Muscle of arm (tissue), 12 donors: ENCODE measurements around the gene TTC7B. TPM values are rescaled to one million over a fixed set of nuclear protein-coding genes. Genes with fewer than 3 reads are reported as not detected.

Experiments used
- DNase-seq: peaks from one replicate; pipeline ENCODE4 v3.0.0-alpha.2; 2013
- polyA plus RNA-seq, 12 donors: library from polyadenylated mRNA; unstranded; fragments of 120-200 nt; gene quantifications; one replicate each; pipeline ENCODE4 v1.2.1, GENCODE V29; 2013; ENCODE audit not compliant: insufficient read length in 12 of 12

TTC7B gene
- polyA plus RNA-seq, 12 donors: 34.0 to 48.5 (median 41.5) TPM; not detected in 1

DNA sequence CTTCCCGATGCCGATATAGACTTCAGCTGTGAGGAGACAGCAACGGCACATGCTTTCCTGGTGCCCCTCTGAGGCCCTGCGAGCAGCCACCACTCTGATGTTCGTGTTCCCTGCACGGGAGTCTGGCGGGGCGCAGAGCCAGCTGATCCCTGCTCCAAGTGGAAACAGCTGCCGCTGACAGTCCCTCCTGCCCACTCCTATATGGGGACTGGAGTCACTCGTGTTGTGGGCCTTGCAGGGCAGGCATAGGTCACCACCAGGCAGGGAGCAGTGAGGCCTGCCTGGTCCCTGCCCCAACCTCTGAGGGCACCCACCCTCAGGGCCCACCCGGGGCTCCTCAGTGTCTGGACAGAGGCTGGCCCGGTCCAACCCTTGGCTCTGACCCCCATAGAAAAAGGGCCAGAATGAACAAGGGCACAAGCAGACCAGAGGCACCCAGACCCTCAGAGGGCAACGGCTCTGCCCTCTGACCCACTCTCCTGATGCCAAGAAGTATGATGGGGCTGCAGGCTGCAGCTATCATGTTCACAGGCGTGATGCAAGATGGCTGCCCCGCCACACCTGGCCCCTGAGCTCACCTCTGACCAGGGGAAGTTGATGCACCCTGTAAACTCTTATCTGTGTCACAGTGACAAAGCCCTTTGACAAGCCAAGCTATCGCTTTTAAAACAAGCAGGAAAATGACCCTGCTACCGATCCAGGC is 237.8 kb downstream of the TTC7B start:
- no peak for DNase-seq

DNA sequence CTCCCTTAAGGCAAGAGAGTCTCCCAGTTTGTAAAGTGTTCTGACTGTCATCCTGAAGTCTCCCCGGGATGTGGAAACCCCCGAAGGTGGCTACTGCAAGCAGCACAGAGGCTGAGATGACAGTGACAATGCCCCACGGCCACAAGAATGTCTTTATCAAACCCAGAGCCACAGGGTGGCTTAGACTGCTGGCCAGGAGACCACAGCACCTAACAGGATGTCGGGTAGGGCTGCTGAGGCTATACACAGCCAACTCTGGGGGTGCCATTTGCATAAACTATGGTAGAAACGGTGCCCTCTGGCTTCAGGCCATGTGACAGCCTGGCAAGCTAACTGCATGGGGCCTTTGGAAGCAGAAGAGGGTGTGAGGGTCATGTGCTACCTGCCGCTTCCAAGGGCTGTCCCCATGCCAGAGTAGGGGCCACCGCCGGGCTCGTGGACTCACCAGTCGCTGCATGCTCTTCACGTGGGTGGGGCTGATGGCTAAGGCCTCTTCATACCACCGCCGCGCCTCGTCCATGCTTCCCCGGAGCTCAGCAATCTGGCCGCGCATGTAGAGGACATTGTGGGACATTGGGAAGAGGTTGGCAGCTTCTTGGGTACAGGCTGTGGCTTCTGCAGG is 238.5 kb downstream of the TTC7B start:
- no peak for DNase-seq

DNA sequence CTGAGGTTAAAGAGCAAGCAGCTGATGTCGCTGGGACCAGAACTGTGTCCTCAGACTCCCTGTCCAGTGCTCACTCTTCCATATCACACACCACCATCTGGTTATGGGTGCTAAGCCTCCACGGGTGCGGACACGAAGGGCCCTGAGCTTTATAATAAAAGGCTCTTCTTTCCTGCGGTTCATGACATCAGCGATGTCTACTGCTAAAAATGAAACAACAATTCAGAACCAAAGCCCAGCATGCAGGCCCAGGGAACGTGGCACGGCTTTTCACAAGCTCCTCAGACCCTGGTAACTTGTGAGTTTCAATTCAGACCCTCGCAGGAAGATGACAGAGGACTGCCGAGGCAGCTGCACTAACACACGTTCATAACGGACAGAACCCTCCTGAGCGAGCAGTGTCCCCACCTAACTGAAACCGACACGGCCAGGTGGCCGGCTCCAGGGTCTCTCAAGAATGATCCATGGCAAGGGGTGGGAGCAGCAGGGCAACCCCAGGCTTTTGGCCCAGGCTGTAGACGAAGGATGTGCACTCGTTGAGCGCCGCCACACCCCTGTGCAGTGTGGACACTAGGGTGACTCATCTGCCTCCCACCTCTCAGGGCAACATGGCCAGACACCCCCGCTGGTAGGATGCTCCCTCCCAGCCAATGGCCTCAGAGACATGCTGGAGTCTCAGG is 239.1 kb downstream of the TTC7B start:
- DNase-seq: no peak

GRCh38 chr14:90576581-90576980 is 239.6 kb downstream of the TTC7B start:
- no peak for DNase-seq

GRCh38 chr14:90575781-90576180 is 240.4 kb downstream of the TTC7B start:
- DNase-seq: no peak

DNA sequence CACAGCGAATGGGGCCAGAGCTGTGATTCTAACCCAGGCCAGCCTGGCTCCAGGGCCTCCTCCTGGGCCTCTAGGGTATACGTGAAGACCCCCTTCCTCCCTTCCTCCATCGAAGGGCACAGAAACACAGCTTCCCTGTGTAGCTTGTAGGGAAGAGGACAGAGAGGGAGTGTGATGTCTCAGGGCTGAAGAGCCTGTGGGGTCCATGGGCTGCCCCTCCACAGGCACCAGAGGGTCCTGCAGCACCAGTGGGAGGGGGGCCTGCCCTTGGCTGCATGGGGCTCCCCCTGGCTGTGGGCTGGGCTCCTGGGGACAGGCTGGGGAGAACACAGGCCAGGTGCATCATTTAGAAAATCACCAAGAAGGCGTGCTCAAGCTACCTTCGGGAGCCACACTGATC is 240.9 kb downstream of the TTC7B start:
- no peak for DNase-seq

- no peak for DNase-seq
Measured at GRCh38 chr14:90574188-90575131, 241.8 kb downstream of the TTC7B start.

DNA sequence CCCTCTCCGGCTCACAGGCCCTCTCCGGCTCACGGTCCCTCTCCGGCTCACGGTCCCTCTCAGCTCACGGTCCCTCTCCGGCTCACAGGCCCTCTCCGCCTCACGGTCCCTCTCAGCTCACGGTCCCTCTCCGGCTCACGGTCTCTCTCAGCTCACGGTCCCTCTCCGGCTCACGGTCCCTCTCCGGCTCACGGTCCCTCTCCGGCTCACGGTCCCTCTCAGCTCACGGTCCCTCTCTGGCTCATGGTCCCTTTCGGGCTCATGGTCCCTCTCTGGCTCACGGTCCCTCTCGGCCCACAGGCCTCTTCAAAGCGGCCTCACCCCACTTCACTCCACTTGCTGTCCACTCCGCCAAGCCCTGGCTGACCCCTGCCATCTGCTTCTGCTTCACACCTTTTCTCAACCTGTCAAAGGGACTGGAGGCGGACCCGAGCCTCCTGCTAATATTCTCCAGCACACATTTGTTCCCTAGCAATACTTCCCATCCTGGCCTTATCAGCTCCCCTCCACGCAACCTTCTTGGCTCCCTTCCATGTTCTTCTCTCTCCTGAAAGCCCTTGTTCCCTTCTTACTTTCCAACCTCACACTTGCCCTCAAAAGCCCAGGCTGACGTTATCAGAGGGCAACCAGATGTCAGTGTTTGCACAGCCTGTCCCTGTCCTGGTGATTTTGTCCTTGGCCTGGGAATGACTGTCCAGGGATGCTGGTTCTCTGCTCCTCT is 242.7 kb downstream of the TTC7B start:
- no peak for DNase-seq

DNA sequence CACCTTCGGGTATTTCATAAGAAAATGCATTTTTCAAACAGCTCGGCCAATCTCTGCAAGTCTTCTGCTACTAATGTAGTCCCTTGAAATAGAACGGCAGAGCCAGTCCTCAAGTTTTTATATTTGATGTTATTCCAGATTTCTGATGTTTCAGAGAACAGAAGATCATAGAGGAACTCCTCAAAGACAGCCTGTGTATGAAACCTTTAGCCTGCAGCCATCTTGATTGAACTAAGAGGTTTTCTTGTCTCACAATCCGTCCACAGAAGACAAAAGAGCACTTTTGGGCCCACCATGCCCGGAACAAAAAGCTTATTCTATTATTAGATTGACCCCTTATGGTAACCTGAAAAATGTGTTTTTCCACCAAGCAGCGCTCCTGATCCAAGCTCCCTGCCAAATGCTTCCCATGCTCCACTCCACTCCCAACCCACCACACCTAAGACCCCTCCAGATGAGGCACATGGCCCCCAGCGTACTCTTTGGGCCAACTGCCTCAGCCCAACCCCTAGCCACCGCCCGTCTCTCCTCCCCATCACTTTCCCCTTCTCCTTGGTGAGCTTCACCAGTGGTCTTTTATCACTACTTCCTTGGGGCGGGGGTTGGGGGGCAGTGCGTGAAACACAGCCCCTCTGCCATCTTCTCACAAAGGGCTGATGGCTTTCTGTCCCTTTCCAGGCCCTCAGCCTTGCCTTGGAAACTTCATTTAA is 243.6 kb downstream of the TTC7B start:
- no peak for DNase-seq

- no peak for DNase-seq
Measured at GRCh38 chr14:90571149-90571947, 244.9 kb downstream of the TTC7B start.

GRCh38 chr14:90570461-90570860 is 245.8 kb downstream of the TTC7B start:
- DNase-seq: no peak

- no peak for DNase-seq
Measured at GRCh38 chr14:90569606-90570387, 246.4 kb downstream of the TTC7B start.

GRCh38 chr14:90569201-90569600 is 247.0 kb downstream of the TTC7B start:
- no peak for DNase-seq

- no peak for DNase-seq
Measured at GRCh38 chr14:90568405-90568804, 247.8 kb downstream of the TTC7B start.

GRCh38 chr14:90567991-90568390 is 248.2 kb downstream of the TTC7B start:
- DNase-seq: no peak

DNA sequence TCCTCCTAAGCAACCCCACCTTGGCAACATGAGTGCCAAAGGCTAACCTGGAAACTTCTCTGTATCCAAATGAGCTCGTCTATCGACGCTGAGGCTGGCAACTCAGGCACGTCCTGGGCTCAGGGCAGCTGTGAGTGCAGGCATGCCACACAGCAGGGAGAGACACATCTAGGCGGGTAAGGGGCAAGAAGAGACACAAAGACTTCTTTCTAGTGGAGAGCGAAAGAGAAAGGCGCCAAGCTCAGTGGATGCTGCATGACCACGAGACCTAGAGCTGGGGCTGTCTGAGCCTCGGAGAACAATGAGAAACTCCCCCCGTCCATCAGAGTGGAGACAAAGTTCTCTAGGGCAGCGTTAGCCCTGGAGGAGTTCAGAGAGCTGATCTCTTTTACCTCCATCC is 249.0 kb downstream of the TTC7B start:
- DNase-seq: no peak

- DNase-seq: no peak
Measured at GRCh38 chr14:90566481-90566880, 249.7 kb downstream of the TTC7B start.

DNA sequence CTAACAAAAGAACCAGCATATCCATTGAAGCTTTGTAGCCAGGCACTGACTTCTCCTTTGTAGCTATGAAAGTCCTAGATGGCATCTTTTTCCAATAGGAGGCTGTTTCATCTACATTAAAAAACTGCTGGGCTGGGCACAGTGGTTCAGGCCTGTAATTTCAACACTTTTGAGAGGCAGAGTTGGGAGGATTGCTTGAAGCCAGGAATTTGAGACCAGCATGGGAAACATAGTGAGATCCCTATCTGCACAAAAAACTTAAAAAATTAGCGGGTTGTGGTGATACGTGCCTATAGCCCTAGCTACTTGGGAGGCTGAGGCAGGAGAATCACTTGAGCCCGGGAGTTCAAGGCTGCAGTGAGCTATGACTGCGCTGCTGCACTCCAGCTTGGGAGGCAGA is 251.7 kb downstream of the TTC7B start:
- no peak for DNase-seq

DNA sequence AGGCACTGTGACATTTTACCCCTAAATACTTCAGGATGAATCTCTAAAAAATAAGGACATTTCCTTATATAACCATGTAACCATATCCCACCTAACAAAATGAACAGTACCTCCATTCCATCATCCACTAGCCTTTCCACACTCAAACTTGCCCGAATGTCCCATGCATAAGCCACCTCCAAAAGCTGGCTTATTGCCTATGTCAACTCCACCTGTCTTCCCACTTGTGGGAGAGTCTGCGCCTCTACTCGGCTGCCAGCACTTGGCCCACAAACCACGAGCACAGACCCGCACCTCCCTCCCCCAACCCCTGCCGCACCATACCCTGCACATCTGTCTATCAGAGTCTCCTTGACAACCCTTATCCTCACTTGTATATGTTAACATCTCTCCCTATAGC is 253.6 kb downstream of the TTC7B start:
- no peak for DNase-seq
